GM23248 (cell line): Measurements from ENCODE around the gene RAB36. TPM values are rescaled to one million over a fixed set of nuclear protein-coding genes. Genes with fewer than 3 reads are reported as not detected.
"Not testable (repeated sequence)": the region's sequence is repeated elsewhere in the genome, so short reads cannot be mapped to it uniquely, and the experiment has no call there.

Source experiments
- DNase-seq: peaks from one replicate; pipeline ENCODE4 v3.0.0-alpha.2; 2015
- H2AFZ ChIP-seq: fragments of 200-600 bp; sonication (generic); 2 replicates; pipeline ENCODE4 v1.6.1; 2016; ENCODE audit warnings: antibody characterized with exemption
- H3F3A ChIP-seq: fragments of 200-600 bp; sonication (generic); 2 replicates; pipeline ENCODE4 v1.6.1; 2016; ENCODE audit warnings: mild to moderate bottlenecking, antibody characterized with exemption, mixed run types; ENCODE audit not compliant: insufficient read depth
- H3K27ac ChIP-seq: fragments of 200-600 bp; sonication (generic); 2 replicates; pipeline ENCODE4 v1.5.1; 2016; ENCODE audit warnings: mild to moderate bottlenecking
- H3K27me3 ChIP-seq: fragments of 200-600 bp; sonication (generic); replicated peaks from 2 replicates; pipeline ENCODE4 v1.6.1; 2016; ENCODE audit warnings: mild to moderate bottlenecking; ENCODE audit not compliant: insufficient read depth
- H3K36me3 ChIP-seq: fragments of 200-600 bp; sonication (generic); 2 replicates; pipeline ENCODE4 v1.6.1; 2016; ENCODE audit warnings: low read depth, mild to moderate bottlenecking
- H3K4me1 ChIP-seq: fragments of 200-600 bp; sonication (generic); 2 replicates; pipeline ENCODE4 v1.6.1; 2016; ENCODE audit warnings: mild to moderate bottlenecking; ENCODE audit not compliant: insufficient read depth
- H3K4me2 ChIP-seq: fragments of 200-600 bp; sonication (generic); one replicate; pipeline ENCODE4 v1.6.1; 2016; ENCODE audit warnings: mild to moderate bottlenecking; ENCODE audit not compliant: unreplicated experiment
- H3K4me3 ChIP-seq: fragments of 200-600 bp; sonication (generic); 2 replicates; pipeline ENCODE4 v1.5.1; 2016; ENCODE audit warnings: mild to moderate bottlenecking
- H3K79me2 ChIP-seq: fragments of 200-600 bp; sonication (generic); 2 replicates; pipeline ENCODE4 v1.6.1; 2016; ENCODE audit warnings: mild to moderate bottlenecking; ENCODE audit not compliant: insufficient read depth
- H3K9ac ChIP-seq: fragments of 200-600 bp; sonication (generic); 2 replicates; pipeline ENCODE4 v1.6.1; 2016; ENCODE audit warnings: mild to moderate bottlenecking
- H3K9me2 ChIP-seq: fragments of 200-600 bp; sonication (generic); 2 replicates; pipeline ENCODE4 v1.6.1; 2016; ENCODE audit warnings: mixed run types, mild to moderate bottlenecking, moderate library complexity; ENCODE audit not compliant: insufficient read depth
- H3K9me3 ChIP-seq: fragments of 200-600 bp; sonication (generic); one replicate; pipeline ENCODE4 v1.6.1; 2017; ENCODE audit warnings: low read depth
- H4K20me1 ChIP-seq: fragments of 200-600 bp; sonication (generic); 2 replicates; pipeline ENCODE4 v1.6.0; 2016; ENCODE audit not compliant: insufficient read depth
- EZH2 ChIP-seq: fragments of 200-600 bp; sonication (generic); IDR thresholded peaks from 2 replicates; pipeline ENCODE4 v1.6.1; 2018; ENCODE audit warnings: antibody characterized with exemption, mild to moderate bottlenecking; ENCODE audit not compliant: insufficient read depth, poor library complexity, severe bottlenecking
- EZH2phosphoT487 ChIP-seq: fragments of 200-600 bp; sonication (generic); IDR thresholded peaks from 2 replicates; pipeline ENCODE4 v1.6.1; 2018; ENCODE audit warnings: antibody characterized with exemption, moderate library complexity, mild to moderate bottlenecking, low read depth; ENCODE audit not compliant: insufficient read depth
- WGBS, 2 experiments: methylation state at CpG; one replicate each; pipeline ENCODE4 v1.1.6; 2015 to 2017; ENCODE audit warnings: low lambda C conversion rate in 2 of 2, low coverage in 1 of 2; ENCODE audit errors: missing lambda C conversion rate in 2 of 2; 5-methylcytosine and 5-hydroxymethylcytosine counted together
- in situ Hi-C: fragments of 300-500 bp; cut with MboI; formaldehyde crosslinking; loops from 2 replicates; pipeline ENCODE4 v1.15.0; 2020
- polyA plus RNA-seq: library from polyadenylated mRNA; unstranded; fragments of >200 nt; fragmentation: Nextera tagmentation; extraction: Ambion mirVana; gene quantifications from 2 replicates; pipeline ENCODE4 v1.2.1, GENCODE V29; 2016
- total RNA-seq: library from RNA; depleted of rRNA; stranded (reverse); fragments of >200 nt; shearing (Covaris generic); gene quantifications from 2 replicates; pipeline ENCODE4 v1.2.3, GENCODE V29; 2014

RAB36 gene
- total and polyA plus RNA-seq, 2 experiments from 2014 or later, result 3.5 to 6.8 TPM

GRCh38 chr22:23130697-23131096, 14.6 kb upstream of the RAB36 start:
- 45 to 46% methylated on average over 3 of the region's 3 CpGs for WGBS, 2 experiments
- no peaks in the 10 kb centered on the region for H3F3A ChIP-seq
- no peak overlapping the region for H3K9ac ChIP-seq
- no peaks in the 10 kb centered on the region for H3K79me2 ChIP-seq
- no peak overlapping the region for H3K4me3 ChIP-seq
- in situ Hi-C loops, result no loop called here
- DNase-seq, result no peak
- no peaks in the 10 kb centered on the region for H3K27me3 ChIP-seq
- H3K4me1 ChIP-seq, result no peaks in the 10 kb centered on the region
- H3K9me2 ChIP-seq, result no peaks in the 10 kb centered on the region
- no peak overlapping the region for H3K4me2 ChIP-seq
- no peak for TF ChIP-seq EZH2phosphoT487
- no peak overlapping the region for H3K27ac ChIP-seq
- no peak overlapping the region for H2AFZ ChIP-seq
- H3K36me3 ChIP-seq, result no peaks in the 10 kb centered on the region
- H4K20me1 ChIP-seq, result no peaks in the 10 kb centered on the region
- H3K9me3 ChIP-seq, result no peaks in the 10 kb centered on the region

GRCh38 chr22:23131931-23132330, 13.3 kb upstream of the RAB36 start:
- Histone ChIP-seq H3K36me3 (no peaks in the 10 kb centered on the region), H3F3A (no peaks in the 10 kb centered on the region), H3K27me3 (no peaks in the 10 kb centered on the region), H4K20me1 (no peaks in the 10 kb centered on the region), H3K4me2 (no peak overlapping the region), H3K27ac (no peak overlapping the region), H3K9me2 (no peaks in the 10 kb centered on the region), H3K4me1 (no peaks in the 10 kb centered on the region), H2AFZ (no peak overlapping the region), H3K79me2 (no peaks in the 10 kb centered on the region), H3K9me3 (no peaks in the 10 kb centered on the region), H3K4me3 (no peak overlapping the region), H3K9ac (no peak overlapping the region)
- no peak for DNase-seq
- TF ChIP-seq EZH2phosphoT487 (no peak), EZH2 (no peak)
- WGBS, 2 experiments, result 43 to 44% methylated on average over 6 of the region's 6 CpGs
- in situ Hi-C loops, result no loop called here

GRCh38 chr22:23132376-23133091, 12.7 kb upstream of the RAB36 start:
- Histone ChIP-seq H3K9ac (no peak overlapping the region), H3K36me3 (no peaks in the 10 kb centered on the region), H2AFZ (no peak overlapping the region), H3K27me3 (no peaks in the 10 kb centered on the region), H3K9me3 (no peaks in the 10 kb centered on the region), H3K4me2 (no peak overlapping the region), H3K4me1 (no peaks in the 10 kb centered on the region), H3K27ac (no peak overlapping the region), H4K20me1 (no peaks in the 10 kb centered on the region), H3K9me2 (no peaks in the 10 kb centered on the region), H3K4me3 (no peak overlapping the region), H3K79me2 (no peaks in the 10 kb centered on the region), H3F3A (no peaks in the 10 kb centered on the region)
- WGBS, 2 experiments, result 58 to 60% methylated on average over 10 of the region's 10 CpGs
- in situ Hi-C loops, result no loop called here
- DNase-seq, result no peak
- TF ChIP-seq EZH2 (no peak), EZH2phosphoT487 (no peak)

- Histone ChIP-seq H3K36me3 (no peaks in the 10 kb centered on the region), H3K9me2 (no peaks in the 10 kb centered on the region), H3K9me3 (no peaks in the 10 kb centered on the region), H3K4me1 (peaks cover 7% of the 10 kb centered on the region), H3K27me3 (no peaks in the 10 kb centered on the region), H3K9ac (no peak overlapping the region), H3K79me2 (no peaks in the 10 kb centered on the region), H3K4me2 (no peak overlapping the region), H2AFZ (no peak overlapping the region), H3K4me3 (no peak overlapping the region), H3F3A (no peaks in the 10 kb centered on the region), H4K20me1 (no peaks in the 10 kb centered on the region), H3K27ac (no peak overlapping the region)
- no peak for TF ChIP-seq EZH2
- no peak for TF ChIP-seq EZH2phosphoT487
- in situ Hi-C loops, result no loop called here
- 74 to 80% methylated on average over 10 of the region's 10 CpGs for WGBS, 2 experiments
- no peak for DNase-seq
Observed at GRCh38 chr22:23133922-23134321, 11.4 kb upstream of the RAB36 start.

GRCh38 chr22:23136991-23137390, 8.3 kb upstream of the RAB36 start:
- H3K4me2 ChIP-seq, H3K9ac ChIP-seq, in situ Hi-C loops, H2AFZ ChIP-seq, H3K4me3 ChIP-seq, H3K9me2 ChIP-seq, H3K9me3 ChIP-seq, H3F3A ChIP-seq, H3K36me3 ChIP-seq, H3K79me2 ChIP-seq, H3K4me1 ChIP-seq, DNase-seq, H4K20me1 ChIP-seq, H3K27me3 ChIP-seq, H3K27ac ChIP-seq: not testable (repeated sequence)
- WGBS, 2 experiments, result 40 to 47% methylated on average over 4 of the region's 4 CpGs
